ENCODE results near the gene PRF1.

DNA sequence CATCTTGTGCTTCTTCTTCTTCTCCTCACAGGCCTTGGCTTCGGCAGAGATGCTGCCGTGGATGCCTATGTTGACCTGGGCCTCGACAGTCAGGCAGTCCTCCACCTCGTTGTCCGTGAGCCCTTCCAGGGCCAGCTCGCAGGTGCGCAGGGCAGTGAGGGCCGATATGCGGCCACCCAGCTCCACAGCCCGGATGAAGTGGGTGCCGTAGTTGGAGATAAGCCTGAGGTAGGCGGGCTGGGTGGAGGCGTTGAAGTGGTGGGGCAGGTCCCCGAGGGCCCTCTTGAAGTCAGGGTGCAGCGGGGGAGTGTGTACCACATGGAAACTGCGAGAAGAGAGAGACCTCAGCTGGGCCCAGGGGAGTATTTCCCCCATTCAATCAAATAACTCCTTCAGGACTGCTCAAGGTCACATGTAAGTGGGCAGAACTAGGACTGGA, 3.7 kb downstream of the PRF1 start:
- TF ChIP-seq, protein P1, sequence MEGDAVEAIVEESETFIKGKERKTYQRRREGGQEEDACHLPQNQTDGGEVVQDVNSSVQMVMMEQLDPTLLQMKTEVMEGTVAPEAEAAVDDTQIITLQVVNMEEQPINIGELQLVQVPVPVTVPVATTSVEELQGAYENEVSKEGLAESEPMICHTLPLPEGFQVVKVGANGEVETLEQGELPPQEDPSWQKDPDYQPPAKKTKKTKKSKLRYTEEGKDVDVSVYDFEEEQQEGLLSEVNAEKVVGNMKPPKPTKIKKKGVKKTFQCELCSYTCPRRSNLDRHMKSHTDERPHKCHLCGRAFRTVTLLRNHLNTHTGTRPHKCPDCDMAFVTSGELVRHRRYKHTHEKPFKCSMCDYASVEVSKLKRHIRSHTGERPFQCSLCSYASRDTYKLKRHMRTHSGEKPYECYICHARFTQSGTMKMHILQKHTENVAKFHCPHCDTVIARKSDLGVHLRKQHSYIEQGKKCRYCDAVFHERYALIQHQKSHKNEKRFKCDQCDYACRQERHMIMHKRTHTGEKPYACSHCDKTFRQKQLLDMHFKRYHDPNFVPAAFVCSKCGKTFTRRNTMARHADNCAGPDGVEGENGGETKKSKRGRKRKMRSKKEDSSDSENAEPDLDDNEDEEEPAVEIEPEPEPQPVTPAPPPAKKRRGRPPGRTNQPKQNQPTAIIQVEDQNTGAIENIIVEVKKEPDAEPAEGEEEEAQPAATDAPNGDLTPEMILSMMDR (IDR thresholded peaks at IDR 0.05), result no peak
- TF ChIP-seq POLR2AphosphoS5 (IDR thresholded peaks at IDR 0.05), result no peak
- no peak for TF ChIP-seq POLR2A (IDR thresholded peaks at IDR 0.05)
- TF ChIP-seq EP300 (IDR thresholded peaks at IDR 0.05), result no peak
